Ishikawa (cell line): ENCODE data around the gene MIX23.

Experiments
- CEBPB ChIP-seq: IDR thresholded peaks from 2 replicates; pipeline ENCODE4 v1.6.1; 2012
- CREB1 ChIP-seq: IDR thresholded peaks from 2 replicates; pipeline ENCODE4 v1.6.1; 2012; ENCODE audit warnings: low read depth
- EGR1 ChIP-seq: IDR thresholded peaks from 2 replicates; pipeline ENCODE4 v1.6.1; 2012
- EP300 ChIP-seq: IDR thresholded peaks from 2 replicates; pipeline ENCODE4 v1.6.1; 2012; ENCODE audit warnings: borderline replicate concordance
- FOXM1 ChIP-seq: IDR thresholded peaks from 2 replicates; pipeline ENCODE4 v1.6.1; 2012; ENCODE audit warnings: low read depth, borderline replicate concordance
- MAX ChIP-seq: IDR thresholded peaks from 2 replicates; pipeline ENCODE4 v1.6.1; 2012
- NFIC ChIP-seq: IDR thresholded peaks from 2 replicates; pipeline ENCODE4 v1.6.1; 2012
- RAD21 ChIP-seq: IDR thresholded peaks from 2 replicates; pipeline ENCODE4 v1.6.1; 2012; ENCODE audit warnings: low read depth
- REST ChIP-seq: IDR thresholded peaks from 2 replicates; pipeline ENCODE4 v1.6.1; 2012; ENCODE audit warnings: low read depth, mild to moderate bottlenecking
- TAF1 ChIP-seq: IDR thresholded peaks from 2 replicates; pipeline ENCODE4 v1.6.1; 2012; ENCODE audit warnings: low read depth, mild to moderate bottlenecking
- TCF12 ChIP-seq: IDR thresholded peaks from 2 replicates; pipeline ENCODE4 v1.6.1; 2012; ENCODE audit warnings: low read depth
- TEAD4 ChIP-seq: IDR thresholded peaks from 2 replicates; pipeline ENCODE4 v1.6.1; 2012
- USF1 ChIP-seq: IDR thresholded peaks from 2 replicates; pipeline ENCODE4 v1.6.1; 2012
- YY1 ChIP-seq: IDR thresholded peaks from 2 replicates; pipeline ENCODE4 v1.6.1; 2012; ENCODE audit warnings: low read depth
- ZBTB7A ChIP-seq: IDR thresholded peaks from 2 replicates; pipeline ENCODE4 v1.6.1; 2012; ENCODE audit warnings: low read depth

Gene MIX23

GRCh38 chr3:122325769-122326168, 57.3 kb downstream of the MIX23 start:
- TF ChIP-seq ZBTB7A: no peak
- TF ChIP-seq TAF1: no peak
- no peak for TF ChIP-seq CREB1
- TF ChIP-seq YY1: no peak

GRCh38 chr3:122324871-122325323, 58.1 kb downstream of the MIX23 start, which contains the start of gene CSTA:
Gene CSTA, plus strand, starts transcription at chr3:122325248. Its CDS starts 45 bp downstream, at chr3:122325293.
- TF ChIP-seq RAD21: no peak
- no peak for TF ChIP-seq YY1
- no peak for TF ChIP-seq CREB1
- no peak for TF ChIP-seq TEAD4
- no peak for TF ChIP-seq FOXM1
- TF ChIP-seq ZBTB7A: no peak
- no peak for TF ChIP-seq USF1
- TF ChIP-seq EP300: no peak
- no peak for TF ChIP-seq REST
- no peak for TF ChIP-seq CEBPB
- TF ChIP-seq MAX: no peak
- TF ChIP-seq TAF1: no peak
- TF ChIP-seq NFIC: no peak
- TF ChIP-seq EGR1: no peak
- TF ChIP-seq TCF12: no peak

- no peak for TF ChIP-seq RAD21
- no peak for TF ChIP-seq ZBTB7A
Observed at GRCh38 chr3:122322095-122323075, 60.6 kb downstream of the MIX23 start.

GRCh38 chr3:122318620-122319019, 64.4 kb downstream of the MIX23 start:
- TF ChIP-seq REST (no peak), TAF1 (no peak), USF1 (no peak), CEBPB (no peak), TCF12 (no peak), RAD21 (no peak), NFIC (no peak), EP300 (no peak), TEAD4 (no peak), YY1 (no peak), EGR1 (no peak), CREB1 (no peak), ZBTB7A (no peak), MAX (no peak)

GRCh38 chr3:122316368-122316767, 66.7 kb downstream of the MIX23 start:
- TF ChIP-seq RAD21: no peak
- no peak for TF ChIP-seq CREB1
- no peak for TF ChIP-seq MAX
- TF ChIP-seq EP300: no peak
- TF ChIP-seq EGR1: no peak
- no peak for TF ChIP-seq USF1
- TF ChIP-seq TAF1: no peak
- no peak for TF ChIP-seq YY1
- TF ChIP-seq REST: no peak
- no peak for TF ChIP-seq TEAD4
- no peak for TF ChIP-seq FOXM1
- no peak for TF ChIP-seq CEBPB
- no peak for TF ChIP-seq TCF12
- TF ChIP-seq NFIC: no peak
- TF ChIP-seq ZBTB7A: no peak
